Endothelial cell of umbilical vein (primary cell): Measurements from ENCODE around the gene COL19A1. TPM values are rescaled to one million over a fixed set of nuclear protein-coding genes. Genes with fewer than 3 reads are reported as not detected.

Source experiments
- BruUV-seq: library from RNA; stranded (reverse); fragments of 400-500 nt; replicated peaks from 2 replicates; lab custom pipeline; 2021; lab: Mats Ljungman, UMichigan
- CTCF ChIA-PET: fragments of 300-600, 350-600 bp; sonication (Branson Sonifier 250); formaldehyde crosslinking; loops from one replicate; lab custom pipeline; 2021; ENCODE audit warnings: antibody characterized with exemption, inconsistent platforms; lab: Charles Lee
- POLR2A ChIA-PET: fragments of 300-600, 350-600 bp; sonication (Branson Sonifier 250); formaldehyde crosslinking; loops from one replicate; lab custom pipeline; 2021; ENCODE audit warnings: antibody characterized with exemption, inconsistent platforms; lab: Charles Lee
- DNase-seq: peaks from one replicate; pipeline ENCODE4 v3.0.0-alpha.2; 2011; ENCODE audit warnings: low read depth, low spot score
- FAIRE-seq: peaks from 2 replicates; lab custom pipeline; 2011; peaks lifted over from hg19 to GRCh38; lab: Jason Lieb, UNC
- H2AFZ ChIP-seq: 2 replicates; pipeline ENCODE4 v1.6.0; 2012; ENCODE audit warnings: low read depth, low read length, control low read depth, inconsistent platforms
- H3K27ac ChIP-seq: 2 replicates; pipeline ENCODE4 v1.5.1; 2011; ENCODE audit warnings: low read depth, mild to moderate bottlenecking, control low read depth, low read length, moderate library complexity; ENCODE audit not compliant: insufficient read depth
- H3K27me3 ChIP-seq, 2 experiments: 2 replicates each; pipeline versions ENCODE4 v1.6.0 to v1.6.1; 2011; ENCODE audit warnings: low read length in 2 of 2, mixed read lengths in 1 of 2; ENCODE audit not compliant: control insufficient read depth in 2 of 2, insufficient read depth in 2 of 2
- H3K36me3 ChIP-seq, 2 experiments: 2 replicates in 1 of 2; 3 replicates in 1 of 2; pipeline ENCODE4 v1.5.1; 2011; ENCODE audit warnings: low read length in 2 of 2, mild to moderate bottlenecking in 1 of 2, moderate library complexity in 1 of 2; ENCODE audit not compliant: control insufficient read depth in 2 of 2, insufficient read depth in 2 of 2; ENCODE audit errors: extremely low read depth in 1 of 2
- H3K4me1 ChIP-seq: 3 replicates; pipeline ENCODE4 v1.5.1; 2011; ENCODE audit warnings: mild to moderate bottlenecking, low read length; ENCODE audit not compliant: control insufficient read depth, insufficient read depth; ENCODE audit errors: extremely low read depth
- H3K4me2 ChIP-seq: 2 replicates; pipeline ENCODE4 v1.6.1; 2011; ENCODE audit warnings: low read length, control low read depth, mixed read lengths; ENCODE audit not compliant: insufficient read depth
- H3K4me3 ChIP-seq, 3 experiments: fragments of 200-600 bp in 1 of 3; sonication (generic), shearing (Covaris generic) in 1 of 3; replicated peaks in 1 of 3; 2 replicates each; pipeline ENCODE4 v1.5.1; 2011 to 2016; ENCODE audit warnings: control low read depth in 3 of 3, low read length in 3 of 3, mild to moderate bottlenecking in 2 of 3, inconsistent platforms in 1 of 3, low read depth in 1 of 3, moderate library complexity in 1 of 3; ENCODE audit not compliant: insufficient read depth in 1 of 3
- H3K79me2 ChIP-seq: 2 replicates; pipeline ENCODE4 v1.6.0; 2012; ENCODE audit warnings: low read length, inconsistent platforms; ENCODE audit not compliant: control insufficient read depth, insufficient read depth
- H3K9ac ChIP-seq: replicated peaks from 2 replicates; pipeline ENCODE3; 2011; ENCODE audit warnings: low read length, control low read depth; ENCODE audit not compliant: insufficient read depth; ENCODE audit errors: extremely low read depth
- H3K9me1 ChIP-seq: replicated peaks from 3 replicates; pipeline ENCODE4 v1.6.0; 2011; ENCODE audit warnings: mild to moderate bottlenecking, low read length; ENCODE audit not compliant: control insufficient read depth, insufficient read depth; ENCODE audit errors: extremely low read depth
- H3K9me3 ChIP-seq: replicated peaks from 2 replicates; pipeline ENCODE4 v1.5.1; 2012; ENCODE audit warnings: low read length, inconsistent platforms; ENCODE audit not compliant: control insufficient read depth, insufficient read depth
- H4K20me1 ChIP-seq: replicated peaks from 2 replicates; pipeline ENCODE3; 2011; ENCODE audit warnings: mild to moderate bottlenecking, low read length; ENCODE audit not compliant: control insufficient read depth, insufficient read depth; ENCODE audit errors: extremely low read depth
- CTCF ChIP-seq, 2 donors: IDR thresholded peaks; 1 replicate in 1 of 2; 2 replicates in 1 of 2; pipeline ENCODE4 v1.5.1; 2011; ENCODE audit warnings: low read length in 2 of 2, mild to moderate bottlenecking in 2 of 2, moderate library complexity in 2 of 2, control low read depth in 1 of 2, inconsistent platforms in 1 of 2, low read depth in 1 of 2; ENCODE audit not compliant: insufficient read depth in 1 of 2; ENCODE audit errors: extremely low read depth in 1 of 2
- EZH2 ChIP-seq: IDR thresholded peaks from 2 replicates; pipeline ENCODE4 v1.6.1; 2012; ENCODE audit warnings: borderline replicate concordance, low read depth, mild to moderate bottlenecking, moderate library complexity, low read length, inconsistent platforms; ENCODE audit not compliant: severe bottlenecking
- GATA2 ChIP-seq: IDR thresholded peaks from 2 replicates; pipeline ENCODE4 v1.7.0; 2011; ENCODE audit warnings: low read depth, mild to moderate bottlenecking, moderate library complexity, mixed read lengths, low read length; ENCODE audit not compliant: insufficient read length, insufficient read depth
- JUN ChIP-seq: IDR thresholded peaks from 2 replicates; pipeline ENCODE4 v1.6.1; 2011; ENCODE audit warnings: borderline replicate concordance, low read depth; ENCODE audit not compliant: insufficient read length, insufficient read depth
- POLR2A ChIP-seq: IDR thresholded peaks from 2 replicates; pipeline ENCODE4 v1.6.1; 2012; ENCODE audit warnings: low read depth, mild to moderate bottlenecking, control low read depth, low read length
- dilution Hi-C: fragments of 300-500 bp; cut with MboI; formaldehyde crosslinking; loops from one replicate; pipeline ENCODE4 v1.15.0; 2019; ENCODE audit warnings: low sequenced_read_pairs; ENCODE audit not compliant: extremely low pct_ligation_motif_present
- intact Hi-C: fragments of 100-400 bp; cut with micrococcal nuclease; formaldehyde crosslinking; loops from one replicate; pipeline ENCODE4 v1.10.0; 2022
- polyA plus RNA-seq, 4 experiments: library from polyadenylated mRNA; depleted of rRNA in 3 of 4; stranded (reverse) in 3 of 4; unstranded in 1 of 4; fragments of >200 nt; gene quantifications; 2 replicates each; pipeline versions ENCODE4 v1.2.1 to v1.2.3, GENCODE V29; 2011 to 2012; ENCODE audit warnings: missing spikeins in 1 of 4
- total RNA-seq: library from RNA; stranded (reverse); gene quantifications from 2 replicates; pipeline ENCODE4 v1.2.3, GENCODE V29; 2021

The COL19A1 gene
- total and polyA plus RNA-seq, 2 donors (not counting 3 experiments of a cell fraction or from before 2014, with no cell fraction given) = not detected

DNA sequence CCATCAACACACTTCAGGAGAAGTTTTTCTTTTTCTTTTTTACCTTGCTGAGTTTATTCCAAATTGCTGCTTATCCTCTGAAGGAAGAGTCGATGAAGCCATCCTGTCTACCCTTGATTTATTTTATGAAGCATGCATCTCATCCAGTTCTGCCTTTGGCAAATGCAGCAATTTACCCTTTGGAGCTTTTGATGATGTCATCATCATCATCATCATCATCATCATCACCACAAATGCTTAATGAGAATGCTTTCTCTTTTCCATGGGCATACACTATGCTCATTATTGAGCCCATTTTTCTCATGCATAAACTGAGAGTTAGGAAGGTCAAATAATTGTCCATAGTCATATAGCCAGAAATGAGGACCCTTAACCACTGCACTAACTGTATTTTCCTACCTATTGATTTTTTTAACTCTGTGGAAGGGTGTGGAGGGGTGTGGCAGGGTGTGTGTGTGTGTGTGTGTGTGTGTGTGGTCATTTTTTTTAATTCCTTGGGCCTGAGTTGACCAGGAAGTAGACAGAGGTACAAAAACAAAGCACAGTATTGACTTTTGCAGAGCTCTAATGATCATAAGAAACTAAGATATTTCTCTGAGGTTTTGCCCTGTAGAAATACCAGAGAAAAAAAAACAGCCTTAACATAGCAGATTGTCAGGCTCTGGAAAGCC, 353.7 kb downstream of the COL19A1 start:
- H3K27me3 ChIP-seq = no peaks in the 10 kb centered on the region
- TF ChIP-seq JUN = peak; percentile 39
- TF ChIP-seq EZH2 = no peak
- no peaks in the 10 kb centered on the region for H4K20me1 ChIP-seq
- no peak for FAIRE-seq
- H3K4me1 ChIP-seq = no peaks in the 10 kb centered on the region
- H3K9ac ChIP-seq = no peak overlapping the region
- H3K9me1 ChIP-seq = no peaks in the 10 kb centered on the region
- intact Hi-C loops = loop anchor here (2.0 to 10.0 kb wide), 4 partner anchors 467 to 793 kb away; partner anchors contain the start of gene B3GAT2
- ChIA-PET CTCF (interaction anchor here (1.2 to 3.5 kb wide), 10 partner anchors 8 to 736 kb away, joined by 3 to 73 read pairs (median 20); no protein-coding TSS in a partner anchor), POLR2A (no interaction called here)
- no TSS peak for BruUV-seq
- no peak overlapping the region for H3K4me3 ChIP-seq
- no peaks in the 10 kb centered on the region for H3K79me2 ChIP-seq
- no peak overlapping the region for H3K4me2 ChIP-seq
- H2AFZ ChIP-seq = no peak overlapping the region
- dilution Hi-C loops = no loop called here
- no peaks in the 10 kb centered on the region for H3K36me3 ChIP-seq
- no peak overlapping the region for H3K27ac ChIP-seq
- no peak for DNase-seq
- H3K9me3 ChIP-seq = no peaks in the 10 kb centered on the region

- dilution Hi-C loops = no loop called here
- Histone ChIP-seq H4K20me1 (no peaks in the 10 kb centered on the region), H3K9me1 (no peaks in the 10 kb centered on the region), H3K4me2 (no peak overlapping the region), H2AFZ (no peak overlapping the region), H3K9me3 (no peaks in the 10 kb centered on the region), H3K36me3 (no peaks in the 10 kb centered on the region), H3K27ac (no peak overlapping the region), H3K27me3 (no peaks in the 10 kb centered on the region), H3K79me2 (no peaks in the 10 kb centered on the region), H3K4me3 (no peak overlapping the region), H3K9ac (no peak overlapping the region), H3K4me1 (no peaks in the 10 kb centered on the region)
- POLR2A ChIA-PET = no interaction called here
- TF ChIP-seq POLR2A = no peak
- peak; percentile 32 to 35 for TF ChIP-seq CTCF (IDR thresholded peaks at IDR 0.05; ENCODE audit: extremely low read depth in 1 of 2, insufficient read depth in 1 of 2, low read depth in 1 of 2, low read length in 2 of 2)
- no peak for TF ChIP-seq GATA2
- no peak for TF ChIP-seq JUN
- CTCF ChIA-PET = interaction anchor here (0.6 to 3.5 kb wide), 40 partner anchors 10 to 1863 kb away, joined by 3 to 73 read pairs (median 4); no protein-coding TSS in a partner anchor
- DNase-seq (peak; percentile 32), FAIRE-seq (no peak)
- BruUV-seq = no TSS peak
- intact Hi-C loops = loop anchor here (1.0 to 10.0 kb wide), 5 partner anchors 148 to 792 kb away; partner anchors contain the start of gene B3GAT2
These were observed 354.8 kb downstream of the COL19A1 start for GRCh38 chr6:70221025-70221714.
